ENCODE results near the gene TUBGCP2.

The TUBGCP2 gene

GRCh38 chr10:133299738-133300137 is 8.9 kb downstream of the TUBGCP2 start:
- DNase-seq = no peak

DNA sequence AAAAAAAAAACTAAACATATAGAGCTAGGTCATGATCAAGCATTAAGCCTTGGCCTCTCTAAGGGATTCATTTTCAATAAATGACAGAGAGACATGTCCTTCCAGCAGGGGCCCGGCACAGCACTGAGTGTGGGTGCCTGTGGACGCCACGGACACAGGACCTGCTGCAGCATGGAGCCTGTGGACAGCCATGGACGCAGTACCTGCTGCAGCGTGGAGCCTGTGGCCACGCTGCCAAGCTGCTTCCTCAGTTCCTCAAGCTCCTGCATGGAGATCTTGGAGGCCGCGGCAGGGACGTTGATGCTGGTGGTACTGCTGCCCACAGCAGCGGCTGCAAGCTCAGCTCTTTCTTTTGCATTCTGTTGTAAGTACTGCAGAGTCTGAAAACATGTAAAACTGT is 9.4 kb downstream of the TUBGCP2 start:
- DNase-seq = no peak

DNA sequence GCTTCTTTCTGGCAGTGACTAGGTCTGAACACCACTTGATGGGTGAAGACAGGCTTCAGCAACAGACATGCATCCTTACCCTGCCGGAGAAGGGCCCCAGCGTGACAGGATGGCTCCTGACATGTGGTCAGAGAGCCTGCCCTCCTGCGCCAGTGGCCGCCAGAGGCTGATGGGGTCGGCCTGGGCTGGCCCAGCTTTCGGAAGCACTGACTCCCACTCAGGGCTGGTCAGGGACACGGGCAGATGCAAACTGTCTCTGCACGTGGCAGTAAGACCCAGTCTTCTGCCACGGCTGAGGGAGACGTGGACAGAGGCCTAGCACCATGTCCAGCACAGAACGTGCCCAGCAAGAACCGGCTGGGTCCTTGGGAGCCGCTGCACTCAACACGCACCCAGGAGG is 10.2 kb downstream of the TUBGCP2 start:
- no peak for DNase-seq

GRCh38 chr10:133297504-133297903 is 11.2 kb downstream of the TUBGCP2 start:
- DNase-seq = no peak

- DNase-seq = no peak
Measured at GRCh38 chr10:133295426-133296320, 13.0 kb downstream of the TUBGCP2 start.

DNA sequence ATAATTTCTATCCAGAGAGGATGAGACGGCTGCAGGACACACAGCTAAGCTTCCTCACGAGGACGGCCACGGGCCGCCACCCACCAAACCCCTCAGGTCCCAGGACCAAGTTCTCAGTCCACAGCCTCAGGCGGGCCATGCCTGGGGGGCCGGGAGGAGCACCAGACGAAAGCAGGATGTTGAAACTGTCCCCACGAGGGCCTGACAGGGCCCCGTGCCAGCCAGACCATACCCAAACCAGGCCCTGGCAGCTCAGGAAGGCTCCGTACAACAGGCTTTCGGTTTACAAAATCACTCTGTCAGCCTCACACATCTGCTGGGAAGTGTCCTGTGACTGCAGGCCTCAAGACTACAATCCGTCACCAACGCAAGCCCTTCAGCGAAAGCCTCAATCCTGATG is 14.5 kb downstream of the TUBGCP2 start:
- DNase-seq = no peak

DNA sequence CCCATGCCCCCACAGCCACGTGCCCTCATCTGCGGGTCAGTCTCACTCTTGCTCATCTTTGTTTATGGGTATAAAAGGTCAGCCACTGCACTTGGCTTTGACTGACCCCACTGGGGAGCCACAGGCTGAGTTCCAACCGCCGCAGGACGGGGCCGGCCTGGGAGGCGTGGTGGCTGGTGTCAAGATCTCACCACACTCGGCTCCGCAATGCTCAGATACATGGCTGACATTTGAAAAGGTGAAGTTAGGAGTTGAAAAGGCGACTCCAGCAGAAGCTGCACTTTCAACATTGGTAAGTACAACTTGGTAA is 14.9 kb downstream of the TUBGCP2 start:
- DNase-seq = no peak

DNA sequence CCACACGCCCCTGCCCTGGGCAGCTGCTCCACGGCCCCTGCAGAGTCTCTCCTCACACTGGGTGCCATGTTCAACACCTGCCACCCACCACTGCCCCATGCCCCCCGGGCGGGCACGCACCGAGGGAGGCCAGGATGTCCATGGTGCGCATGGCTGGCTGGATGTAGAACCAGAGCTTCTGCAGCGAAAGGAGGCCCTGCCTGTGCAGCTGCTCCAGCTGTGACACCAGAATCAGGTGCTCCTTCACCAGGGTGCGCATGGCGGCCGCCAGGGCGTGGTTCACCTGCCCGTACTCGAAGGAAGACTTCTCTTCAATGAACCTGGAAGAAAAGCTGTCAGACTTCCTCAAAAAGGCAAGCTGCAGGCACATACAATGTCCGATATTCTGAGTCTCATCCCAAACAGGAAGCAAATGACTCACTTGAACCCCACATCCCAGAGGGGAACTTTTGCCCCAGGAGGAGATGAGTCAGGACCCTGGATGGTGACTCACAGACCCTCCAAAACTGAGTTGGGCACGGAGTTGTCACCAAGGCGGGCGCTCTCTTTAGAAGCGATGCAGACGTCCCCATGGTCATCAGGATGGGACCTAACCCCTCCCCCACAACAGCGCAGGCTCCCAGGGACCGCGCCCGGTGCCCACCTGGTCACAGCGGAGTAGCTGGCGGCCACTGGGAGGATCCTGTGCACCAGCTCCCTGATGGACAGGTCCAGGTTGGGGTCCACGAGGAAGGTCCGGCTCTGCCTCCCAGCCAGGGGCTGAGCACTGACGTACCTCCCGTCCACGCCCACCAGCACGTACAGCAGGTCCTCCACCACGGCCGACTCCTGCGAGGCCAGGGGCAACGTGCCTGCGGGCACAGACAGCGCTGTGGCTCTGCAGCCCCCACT is 15.5 kb downstream of the TUBGCP2 start:
- DNase-seq = no peak

DNA sequence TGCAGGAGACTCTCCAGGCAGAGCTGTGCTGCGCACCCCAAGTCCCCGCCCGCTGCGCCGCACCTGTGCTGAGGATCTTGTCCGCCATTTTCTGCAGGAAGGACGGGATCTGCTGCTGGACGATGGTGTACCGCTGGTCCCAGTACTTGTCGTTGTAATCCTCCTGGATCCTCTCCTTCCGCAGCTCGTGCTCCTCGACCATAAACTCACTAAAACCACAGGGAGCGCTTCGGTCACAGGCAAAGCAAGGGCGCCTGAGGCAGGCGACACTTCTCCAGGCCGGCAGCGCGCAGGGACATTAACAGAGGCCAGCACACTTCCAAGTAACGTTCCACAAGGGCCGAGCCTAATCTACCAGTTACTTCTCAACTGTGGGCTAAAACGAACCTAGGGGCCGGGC is 18.9 kb downstream of the TUBGCP2 start:
- DNase-seq = no peak

GRCh38 chr10:133287832-133288500 is 20.7 kb downstream of the TUBGCP2 start:
- DNase-seq = no peak

- no peak for DNase-seq
Measured at GRCh38 chr10:133286366-133286765, 22.3 kb downstream of the TUBGCP2 start.

DNA sequence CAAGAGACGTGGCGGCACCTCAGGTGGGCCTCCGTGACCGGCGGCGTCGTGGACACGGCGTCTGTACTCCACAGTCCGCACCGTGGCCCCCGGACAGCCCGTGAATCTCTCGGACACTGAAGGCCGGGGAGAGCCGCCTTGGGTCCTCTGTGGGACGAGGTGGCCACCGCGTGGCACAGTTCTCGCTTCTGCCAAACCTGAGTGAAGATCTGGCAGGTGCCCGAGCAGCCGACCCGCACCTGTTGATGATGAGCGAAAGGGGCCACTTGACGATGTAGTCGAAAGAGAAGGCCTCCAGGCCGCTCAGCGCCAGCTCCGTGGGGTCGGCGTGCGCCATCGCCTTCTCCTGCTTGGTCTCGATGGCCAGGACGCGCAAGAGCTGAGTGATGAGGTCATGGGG is 23.5 kb downstream of the TUBGCP2 start:
- DNase-seq = no peak

DNA sequence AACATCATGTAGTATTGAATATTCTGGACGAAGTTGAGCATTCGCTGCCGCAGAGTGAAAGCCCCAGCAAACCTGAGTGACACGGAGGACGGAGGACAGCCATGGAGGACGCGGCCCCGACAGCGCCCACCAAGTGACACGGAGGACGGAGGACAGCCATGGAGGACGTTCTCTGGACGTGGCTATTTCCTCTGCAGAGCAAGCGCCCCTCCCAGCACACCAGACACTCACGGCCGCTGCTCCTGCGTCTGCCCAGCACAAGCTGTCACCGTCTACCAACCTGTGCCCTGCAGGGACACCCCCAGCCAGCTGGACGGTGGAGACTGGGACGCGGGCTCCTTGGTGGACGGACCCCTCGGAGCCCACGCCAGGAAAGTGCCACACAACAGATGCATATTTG is 24.7 kb downstream of the TUBGCP2 start:
- DNase-seq = no peak

DNA sequence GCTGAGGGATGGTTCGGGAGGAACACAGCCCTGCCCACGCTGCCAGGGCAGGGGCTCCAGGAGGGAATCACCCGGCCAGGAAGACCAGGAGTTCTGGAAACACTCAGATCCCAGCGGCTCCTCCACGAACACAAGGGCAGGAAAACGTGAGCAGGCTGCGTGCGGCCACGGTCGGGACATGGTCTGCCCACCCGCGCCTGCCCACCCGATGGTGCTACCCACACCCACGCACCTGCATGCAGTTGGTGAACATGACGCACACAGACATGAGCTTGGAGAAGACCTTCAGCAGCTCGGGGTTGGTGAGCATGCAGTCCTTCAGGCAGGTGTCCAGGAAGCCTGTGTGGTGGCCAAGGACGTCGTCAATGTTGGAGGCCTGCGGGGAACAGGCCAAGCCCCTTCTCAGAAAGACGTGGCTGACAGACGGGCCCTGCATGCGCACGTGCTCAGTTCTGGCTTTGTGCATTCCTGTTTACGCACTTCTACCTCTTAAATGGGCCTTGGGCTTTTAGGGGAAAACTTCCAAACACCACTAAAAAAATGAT is 25.8 kb downstream of the TUBGCP2 start:
- DNase-seq = no peak

DNA sequence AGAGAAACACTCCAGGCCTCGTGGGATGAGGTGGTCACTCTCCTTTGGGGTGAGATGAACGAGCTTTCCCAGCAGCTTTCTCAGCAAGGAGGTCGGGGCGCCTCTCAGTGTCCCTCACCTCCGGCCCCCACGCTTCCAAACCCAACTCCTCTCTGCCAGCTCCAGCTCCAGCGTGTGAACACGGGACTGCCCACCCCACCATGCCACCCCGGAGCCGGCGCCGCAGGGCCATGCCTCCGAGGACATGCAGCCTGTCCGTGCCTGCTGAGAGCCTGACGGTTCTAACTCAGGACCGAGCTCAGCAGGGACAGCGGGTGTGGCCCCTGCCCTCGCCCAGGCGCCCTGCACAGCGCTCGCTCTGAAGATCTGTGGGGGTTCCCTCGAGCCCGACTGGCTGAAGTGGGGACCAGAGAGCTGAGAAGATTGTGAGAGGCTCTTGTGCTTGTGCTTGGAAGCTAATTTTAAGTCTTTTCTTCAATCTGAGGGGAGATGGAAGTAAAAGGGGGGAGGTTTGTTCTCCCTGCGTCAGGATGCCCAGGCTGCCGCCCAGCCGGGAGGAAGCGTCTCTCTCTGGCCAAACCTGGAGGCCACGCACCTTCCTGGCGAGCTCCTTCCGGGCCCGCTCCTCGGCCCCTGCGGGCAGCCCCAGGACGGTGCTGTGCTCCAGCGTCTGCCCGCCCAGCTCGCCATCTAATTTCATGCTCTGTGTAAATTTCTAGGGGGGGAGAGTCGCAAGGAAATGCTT is 26.9 kb downstream of the TUBGCP2 start:
- no peak for DNase-seq

DNA sequence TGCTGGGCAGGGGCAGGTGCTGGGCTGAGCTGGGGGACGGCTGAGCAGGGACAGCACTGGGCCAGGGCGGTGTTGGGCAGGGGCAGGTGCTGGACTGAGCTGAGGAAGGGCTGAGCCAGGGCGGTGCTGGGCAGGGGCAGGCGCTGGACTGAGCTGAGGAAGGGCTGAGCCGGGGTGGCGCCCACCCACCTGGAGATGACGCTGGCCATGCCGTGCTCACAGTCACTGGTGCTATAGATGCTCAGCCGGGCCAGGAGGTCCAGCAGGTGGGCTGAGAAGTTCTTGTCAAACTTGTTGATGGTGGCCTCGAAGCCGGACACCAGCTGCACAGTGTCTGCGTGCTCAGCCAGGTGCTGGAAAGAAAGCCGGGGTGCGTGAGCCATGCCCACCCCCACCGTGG is 27.6 kb downstream of the TUBGCP2 start:
- no peak for DNase-seq

DNA sequence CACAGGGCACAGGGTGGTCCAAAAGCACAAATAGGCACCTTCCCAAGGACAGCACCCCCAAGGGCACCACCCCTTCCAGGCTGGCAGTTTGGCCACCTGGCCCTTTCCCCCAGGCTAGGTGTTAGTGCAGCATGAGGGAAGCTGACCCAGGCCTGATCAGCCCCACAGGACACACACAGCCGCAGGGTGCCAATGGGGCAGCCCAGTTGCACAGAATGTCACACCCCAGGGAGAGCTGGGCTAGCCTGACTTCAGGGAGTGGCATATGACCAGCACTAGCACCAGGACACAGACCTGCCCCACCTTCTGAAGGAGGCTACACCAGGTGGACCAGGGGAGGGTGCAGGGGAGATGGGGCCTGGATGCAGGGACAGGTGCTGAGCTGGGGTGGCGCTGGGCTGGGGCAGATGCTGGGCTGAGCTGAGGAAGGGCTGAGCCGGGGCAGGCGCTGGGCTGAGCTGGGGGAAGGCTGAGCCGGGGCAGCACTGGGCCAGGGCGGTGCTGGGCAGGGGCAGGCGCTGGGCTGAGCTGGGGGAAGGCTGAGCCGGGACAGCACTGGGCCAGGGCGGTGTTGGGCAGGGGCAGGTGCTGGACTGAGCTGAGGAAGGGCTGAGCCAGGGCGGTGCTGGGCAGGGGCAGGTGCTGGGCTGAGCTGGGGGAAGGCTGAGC is 28.1 kb downstream of the TUBGCP2 start:
- no peak for DNase-seq

DNA sequence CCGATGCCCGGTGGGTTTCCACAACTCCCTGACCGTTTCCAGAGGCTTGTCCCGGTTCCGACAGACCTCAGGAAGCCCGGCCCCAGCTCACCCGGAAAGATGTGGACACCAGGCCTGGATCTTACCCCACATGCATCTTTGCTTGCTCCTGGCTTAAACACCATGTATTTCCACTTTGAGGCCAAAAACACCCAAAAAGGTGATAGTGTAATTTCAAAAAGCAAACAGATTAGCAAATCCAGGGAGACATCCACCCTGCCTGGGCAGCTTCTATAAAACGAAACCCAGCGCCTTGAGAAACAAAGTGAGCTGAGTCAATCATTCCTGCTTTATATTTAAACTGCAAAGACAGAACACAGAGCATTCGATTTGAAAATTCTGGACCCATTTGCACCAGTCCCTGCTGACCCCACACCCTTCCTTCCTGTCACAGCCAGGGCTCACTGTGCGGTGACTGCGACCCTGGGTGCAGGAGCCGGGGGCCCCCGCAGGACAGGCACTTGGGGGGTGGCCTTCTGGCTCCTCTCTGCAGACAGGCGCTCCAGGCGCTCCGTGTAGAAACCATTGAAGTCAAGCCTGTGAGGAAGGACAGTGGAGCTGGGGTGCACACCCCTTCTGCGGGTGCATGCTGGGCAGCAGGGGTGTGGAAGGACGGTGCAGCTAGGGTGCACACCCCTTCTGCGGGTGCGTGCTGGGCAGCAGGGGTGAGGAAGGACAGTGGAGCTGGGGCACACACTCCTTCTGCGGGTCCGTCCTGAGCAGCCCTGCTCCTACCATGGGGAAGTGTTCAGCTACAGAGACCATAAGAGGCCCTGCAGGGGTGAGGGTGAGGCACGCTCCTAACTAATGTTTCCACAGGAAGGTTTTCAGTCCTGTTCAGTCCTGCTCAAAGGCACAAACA is 29.1 kb downstream of the TUBGCP2 start:
- DNase-seq = no peak

DNA sequence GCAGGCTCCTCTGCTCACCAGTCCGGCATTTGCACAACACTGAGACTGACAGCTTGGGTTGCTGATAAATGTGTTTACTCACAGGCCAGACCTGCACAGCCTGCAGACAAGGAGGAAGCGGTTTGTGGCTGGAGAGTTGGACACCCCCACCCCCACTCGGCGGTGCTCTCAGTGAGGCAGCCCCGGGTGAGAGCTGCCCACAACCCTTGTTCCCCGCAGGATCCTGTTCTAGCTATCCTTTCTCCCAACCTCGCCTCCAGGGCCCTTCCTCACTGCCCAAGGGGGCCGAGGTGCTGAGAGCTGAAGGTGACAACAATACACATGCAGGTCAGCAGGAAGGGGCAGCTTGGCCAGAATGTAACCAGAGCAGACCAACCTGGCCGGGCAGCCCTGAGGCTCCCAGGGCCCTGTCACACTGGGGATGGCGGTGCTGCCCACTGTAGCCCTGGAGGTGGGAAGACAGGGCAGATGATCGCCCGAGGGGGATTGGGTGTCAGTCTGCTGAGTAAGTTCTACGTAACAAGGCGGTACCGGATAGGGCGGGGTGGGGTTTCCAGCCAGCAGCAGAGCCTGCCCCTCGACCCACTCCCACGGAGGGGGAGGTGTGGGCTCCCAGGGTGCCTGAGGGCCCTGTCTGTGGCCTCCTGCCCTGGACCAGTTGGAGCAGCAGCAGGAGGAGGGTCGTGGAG is 30.0 kb downstream of the TUBGCP2 start:
- DNase-seq = peak; percentile 62

GRCh38 chr10:133277993-133278576 is 30.6 kb downstream of the TUBGCP2 start:
- DNase-seq = no peak

All from effector CD4-positive, alpha-beta T cell (primary cell).